IPS DF 6.9 (cell line): ENCODE data around the gene PRMT1.

Experiments
- DNase-seq: peaks from one replicate; pipeline ENCODE4 v3.0.0-alpha.2; 2013; ENCODE audit warnings: low read depth, low spot score
- H3K27ac ChIP-seq: one replicate; pipeline ENCODE4 v1.5.1; 2013; ENCODE audit warnings: low read length, control low read depth
- H3K27me3 ChIP-seq: 2 replicates; pipeline ENCODE4 v1.6.1; 2013; ENCODE audit warnings: mild to moderate bottlenecking, low read length; ENCODE audit not compliant: control insufficient read depth, insufficient read depth
- H3K36me3 ChIP-seq: 2 replicates; pipeline ENCODE4 v1.6.1; 2013; ENCODE audit warnings: low read length; ENCODE audit not compliant: control insufficient read depth, insufficient read depth
- H3K4me1 ChIP-seq: 2 replicates; pipeline ENCODE4 v1.6.1; 2013; ENCODE audit warnings: low read length; ENCODE audit not compliant: control insufficient read depth, insufficient read depth
- H3K4me3 ChIP-seq: 2 replicates; pipeline ENCODE4 v1.5.1; 2013; ENCODE audit warnings: mild to moderate bottlenecking, low read length
- H3K9me3 ChIP-seq: 2 replicates; pipeline ENCODE4 v1.6.1; 2013; ENCODE audit warnings: low read length, inconsistent platforms; ENCODE audit not compliant: control insufficient read depth, insufficient read depth
- WGBS: extraction: QIAGEN DNeasy Blood & Tissue Kit; methylation state at CpG from one replicate; pipeline ENCODE4 v1.1.7; 2013; ENCODE audit warnings: mixed read lengths, missing lambda C conversion rate; ENCODE audit not compliant: insufficient read length, insufficient coverage; 5-methylcytosine and 5-hydroxymethylcytosine counted together

PRMT1 gene

DNA sequence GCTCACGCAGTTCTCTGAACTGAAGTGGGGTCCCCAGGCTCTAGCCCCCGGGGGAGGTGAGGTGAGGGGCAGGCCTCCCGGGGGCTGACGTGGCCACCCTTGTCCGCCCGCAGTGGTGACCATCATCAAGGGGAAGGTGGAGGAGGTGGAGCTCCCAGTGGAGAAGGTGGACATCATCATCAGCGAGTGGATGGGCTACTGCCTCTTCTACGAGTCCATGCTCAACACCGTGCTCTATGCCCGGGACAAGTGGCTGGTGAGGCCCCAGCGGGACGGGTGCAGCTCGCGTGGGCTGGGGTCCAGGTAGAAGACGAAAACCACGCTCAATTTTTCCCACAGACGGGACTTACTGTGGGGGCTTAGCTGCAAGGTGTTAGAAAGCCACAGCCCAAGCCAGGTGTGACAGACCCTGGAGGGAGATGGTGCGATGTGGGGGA, 6.8 kb downstream of the PRMT1 start:
- H3K9me3 ChIP-seq, result no peaks in the 10 kb centered on the region
- WGBS, result no CpG with 5 or more reads among the region's 18 CpGs
- no peak overlapping the region for H3K4me3 ChIP-seq
- no peaks in the 10 kb centered on the region for H3K27me3 ChIP-seq
- no peak for DNase-seq
- H3K4me1 ChIP-seq, result peaks cover 8% of the 10 kb centered on the region
- H3K27ac ChIP-seq, result no peak overlapping the region
- H3K36me3 ChIP-seq, result peaks cover 46% of the 10 kb centered on the region

DNA sequence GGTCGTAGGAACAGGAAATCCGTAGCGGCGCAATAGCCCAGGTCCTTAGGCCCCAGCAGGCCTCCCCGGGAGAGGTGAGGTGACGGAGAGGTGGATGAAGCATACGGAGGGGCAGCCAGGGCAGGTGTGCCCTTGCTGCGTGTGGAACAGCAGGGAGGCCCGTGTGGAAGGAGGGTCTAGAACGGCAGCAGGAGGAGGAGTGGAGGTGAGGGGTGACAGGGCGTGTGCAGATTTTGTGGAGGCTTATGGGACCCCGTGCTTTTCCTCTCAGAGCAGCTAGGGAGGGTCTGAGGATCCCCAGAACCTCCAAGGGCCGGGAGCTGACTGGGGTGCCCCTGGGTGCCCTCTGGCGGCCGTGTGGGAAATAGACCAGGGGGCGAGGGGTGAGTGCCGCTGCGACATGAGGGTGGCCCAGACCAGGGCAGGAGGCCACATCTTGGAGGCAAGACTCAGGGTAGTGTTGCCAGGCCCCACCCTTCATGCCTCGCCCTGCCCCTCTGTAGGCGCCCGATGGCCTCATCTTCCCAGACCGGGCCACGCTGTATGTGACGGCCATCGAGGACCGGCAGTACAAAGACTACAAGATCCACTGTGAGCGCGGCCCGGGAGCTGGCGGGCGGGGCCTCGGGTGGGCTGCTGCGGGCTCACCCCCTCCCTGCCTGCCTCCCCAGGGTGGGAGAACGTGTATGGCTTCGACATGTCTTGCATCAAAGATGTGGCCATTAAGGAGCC, 7.3 kb downstream of the PRMT1 start:
- Histone ChIP-seq H3K27me3 (no peaks in the 10 kb centered on the region), H3K9me3 (no peaks in the 10 kb centered on the region), H3K4me3 (no peak overlapping the region), H3K36me3 (peaks cover 46% of the 10 kb centered on the region), H3K4me1 (peaks cover 7% of the 10 kb centered on the region), H3K27ac (no peak overlapping the region)
- WGBS, result no CpG with 5 or more reads among the region's 35 CpGs
- DNase-seq, result no peak

DNA sequence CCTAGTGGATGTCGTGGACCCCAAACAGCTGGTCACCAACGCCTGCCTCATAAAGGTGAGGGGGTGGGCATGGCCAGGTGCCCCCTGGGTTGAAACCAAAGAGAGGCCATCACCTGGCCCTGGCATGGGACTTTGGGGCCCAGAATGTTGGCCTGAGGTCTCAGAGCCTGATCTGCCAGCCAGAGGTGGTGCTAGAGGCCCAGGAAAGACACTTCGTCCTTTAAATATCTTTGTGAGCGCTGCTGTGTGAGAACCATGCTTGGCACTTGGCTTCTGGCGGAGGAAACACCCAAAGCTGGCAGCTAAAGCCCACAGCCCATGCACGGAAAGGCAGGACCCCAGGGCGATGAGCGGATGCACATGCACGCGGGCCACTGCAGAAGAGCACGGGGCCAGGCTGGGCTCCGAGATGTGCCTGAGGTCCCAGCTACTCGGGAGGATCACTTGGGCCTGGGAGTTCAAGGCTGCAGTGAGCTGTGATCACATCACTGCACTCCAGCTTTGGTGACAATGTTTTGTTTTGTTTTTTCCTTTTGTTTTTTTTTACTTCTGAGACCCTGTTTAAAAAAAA, 8.0 kb downstream of the PRMT1 start:
- Histone ChIP-seq H3K27ac (no peak overlapping the region), H3K4me1 (peaks cover 4% of the 10 kb centered on the region), H3K4me3 (no peak overlapping the region), H3K27me3 (no peaks in the 10 kb centered on the region), H3K36me3 (peaks cover 46% of the 10 kb centered on the region), H3K9me3 (no peaks in the 10 kb centered on the region)
- WGBS, result no CpG with 5 or more reads among the region's 13 CpGs
- no peak for DNase-seq

DNA sequence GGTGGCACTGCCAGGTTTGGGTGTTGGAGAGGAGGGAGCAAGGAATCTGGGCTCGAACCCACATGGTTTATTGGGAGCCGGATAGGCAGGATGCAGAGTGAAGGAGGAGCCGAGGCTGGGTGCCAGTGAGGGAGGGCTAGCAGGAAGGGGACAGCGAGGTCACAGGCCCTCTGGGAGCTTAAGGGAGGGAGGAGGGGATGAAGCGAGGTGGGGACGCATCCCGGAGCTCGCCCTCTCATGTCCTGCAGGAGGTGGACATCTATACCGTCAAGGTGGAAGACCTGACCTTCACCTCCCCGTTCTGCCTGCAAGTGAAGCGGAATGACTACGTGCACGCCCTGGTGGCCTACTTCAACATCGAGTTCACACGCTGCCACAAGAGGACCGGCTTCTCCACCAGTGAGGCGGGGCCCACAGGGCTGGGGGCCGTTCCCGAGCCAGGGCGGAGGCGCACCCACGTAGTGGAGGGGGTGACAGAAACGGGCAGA, 8.8 kb downstream of the PRMT1 start:
- H3K4me3 ChIP-seq, result no peak overlapping the region
- H3K9me3 ChIP-seq, result no peaks in the 10 kb centered on the region
- no peak for DNase-seq
- peaks cover 3% of the 10 kb centered on the region for H3K4me1 ChIP-seq
- no CpG with 5 or more reads among the region's 23 CpGs for WGBS
- H3K36me3 ChIP-seq, result peaks cover 46% of the 10 kb centered on the region
- no peaks in the 10 kb centered on the region for H3K27me3 ChIP-seq
- H3K27ac ChIP-seq, result no peak overlapping the region

DNA sequence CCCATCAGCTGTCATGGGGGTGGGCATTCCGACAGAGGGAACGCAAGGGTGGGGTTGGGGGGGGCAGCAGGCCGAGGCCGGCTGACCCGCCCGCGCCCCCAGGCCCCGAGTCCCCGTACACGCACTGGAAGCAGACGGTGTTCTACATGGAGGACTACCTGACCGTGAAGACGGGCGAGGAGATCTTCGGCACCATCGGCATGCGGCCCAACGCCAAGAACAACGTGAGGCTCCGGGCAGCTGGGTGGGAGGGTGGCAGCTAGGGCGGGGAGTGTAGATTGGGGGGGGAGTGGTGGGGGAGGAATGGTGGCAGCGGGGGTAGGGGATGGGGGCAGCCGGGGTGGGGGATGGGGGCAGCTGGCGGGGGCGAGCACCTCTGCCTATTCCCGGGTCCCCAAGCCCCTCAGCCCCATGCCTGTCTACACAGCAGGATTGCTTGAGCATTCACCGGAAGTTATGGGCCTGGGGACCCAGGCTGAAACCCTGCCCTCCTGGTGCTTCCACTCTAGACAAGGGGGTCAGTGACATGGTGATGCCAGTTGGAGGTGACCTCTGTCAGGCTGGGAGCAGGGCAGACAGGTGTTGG, 9.5 kb downstream of the PRMT1 start:
- no CpG with 5 or more reads among the region's 27 CpGs for WGBS
- no peak for DNase-seq
- Histone ChIP-seq H3K36me3 (peaks cover 43% of the 10 kb centered on the region), H3K4me3 (no peak overlapping the region), H3K4me1 (peaks cover 3% of the 10 kb centered on the region), H3K9me3 (no peaks in the 10 kb centered on the region), H3K27me3 (no peaks in the 10 kb centered on the region), H3K27ac (no peak overlapping the region)

DNA sequence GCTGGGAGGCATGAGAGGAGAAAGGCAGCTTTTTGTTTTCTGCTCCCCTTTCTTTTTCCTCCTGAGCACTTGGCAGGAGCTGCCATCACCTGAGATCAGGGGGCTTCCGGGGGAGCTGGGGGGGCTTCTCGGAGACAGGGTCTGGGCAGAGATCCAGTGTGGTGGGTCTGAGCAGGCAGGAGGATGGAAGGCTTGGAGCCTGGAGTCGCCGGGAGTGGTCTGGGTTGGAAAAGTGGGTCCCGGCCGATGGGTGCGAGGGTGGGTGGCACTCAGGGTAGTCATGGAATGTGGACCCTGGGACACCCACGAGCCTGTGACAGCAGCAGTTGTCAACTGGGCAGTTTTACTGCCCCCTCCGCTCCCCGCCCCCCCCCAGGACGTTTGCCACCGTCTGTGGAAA, 10.1 kb downstream of the PRMT1 start:
- Histone ChIP-seq H3K36me3 (peaks cover 38% of the 10 kb centered on the region), H3K9me3 (no peaks in the 10 kb centered on the region), H3K27me3 (no peaks in the 10 kb centered on the region), H3K4me1 (peaks cover 5% of the 10 kb centered on the region), H3K4me3 (no peak overlapping the region), H3K27ac (no peak overlapping the region)
- no CpG with 5 or more reads among the region's 12 CpGs for WGBS
- DNase-seq, result no peak

DNA sequence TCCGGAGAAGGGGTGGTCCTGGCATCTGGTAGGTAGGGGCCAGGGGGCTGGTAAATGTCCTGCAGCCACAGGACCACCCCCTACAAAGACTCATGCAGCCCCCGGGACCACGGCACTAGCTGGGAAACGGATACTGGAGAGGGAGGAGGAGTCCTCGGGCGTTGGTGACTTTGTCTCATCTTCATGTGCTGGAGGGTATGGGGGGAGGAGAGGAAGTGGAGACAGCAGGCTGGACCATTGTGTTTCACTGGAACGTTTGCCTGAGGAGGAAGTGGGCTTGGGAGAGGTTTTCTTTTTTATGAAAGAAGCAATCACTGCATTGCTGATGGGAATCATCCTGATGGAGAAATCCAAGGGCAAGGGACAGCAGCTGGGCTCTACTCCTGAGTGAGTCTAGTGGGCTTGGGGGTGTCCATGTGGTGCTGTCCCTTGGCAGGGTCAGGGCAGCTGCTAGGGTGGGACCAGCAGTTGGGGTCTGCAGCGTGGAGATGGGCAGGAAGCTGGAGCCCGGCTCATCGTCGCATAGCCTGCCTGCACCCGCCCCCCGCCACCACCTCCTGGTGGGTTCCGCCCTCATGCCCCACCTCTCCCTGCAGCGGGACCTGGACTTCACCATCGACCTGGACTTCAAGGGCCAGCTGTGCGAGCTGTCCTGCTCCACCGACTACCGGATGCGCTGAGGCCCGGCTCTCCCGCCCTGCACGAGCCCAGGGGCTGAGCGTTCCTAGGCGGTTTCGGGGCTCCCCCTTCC, 10.7 kb downstream of the PRMT1 start:
- no peak overlapping the region for H3K27ac ChIP-seq
- DNase-seq, result no peak
- no peaks in the 10 kb centered on the region for H3K27me3 ChIP-seq
- WGBS, result no CpG with 5 or more reads among the region's 26 CpGs
- H3K4me1 ChIP-seq, result peaks cover 5% of the 10 kb centered on the region
- no peak overlapping the region for H3K4me3 ChIP-seq
- peaks cover 33% of the 10 kb centered on the region for H3K36me3 ChIP-seq
- H3K9me3 ChIP-seq, result no peaks in the 10 kb centered on the region

DNA sequence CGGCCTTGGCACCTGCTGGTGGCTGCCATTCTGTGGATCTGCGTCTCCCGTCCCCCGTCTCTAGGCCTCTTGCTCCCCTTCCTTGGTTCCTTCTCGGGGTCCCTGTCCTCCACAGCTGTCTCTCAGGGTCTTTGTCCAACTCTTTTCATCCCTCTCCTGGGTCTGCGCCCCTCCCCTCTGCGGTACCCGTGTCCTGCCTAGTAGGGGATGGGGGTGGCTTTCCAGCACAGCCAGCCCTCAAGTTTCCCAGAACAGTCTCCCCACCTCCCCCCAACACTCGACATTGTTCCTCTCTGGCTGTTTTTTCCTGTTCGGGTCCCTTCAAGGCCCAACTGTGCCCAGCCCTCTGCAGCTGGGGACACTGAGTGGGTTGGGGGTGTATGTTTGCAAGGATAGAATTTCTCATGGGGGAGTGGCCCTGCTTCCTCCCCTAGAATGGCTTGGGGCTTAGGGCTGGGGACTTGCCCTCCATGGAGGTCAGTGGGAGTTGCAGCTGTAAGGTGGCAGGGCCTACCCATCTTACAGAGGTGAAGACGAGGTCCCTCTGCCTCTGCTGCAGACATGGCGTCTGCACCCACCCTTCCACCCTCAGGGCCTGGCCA, 11.6 kb downstream of the PRMT1 start:
- no peak overlapping the region for H3K27ac ChIP-seq
- WGBS, result no CpG with 5 or more reads among the region's 12 CpGs
- H3K9me3 ChIP-seq, result no peaks in the 10 kb centered on the region
- DNase-seq, result no peak
- peaks cover 5% of the 10 kb centered on the region for H3K4me1 ChIP-seq
- no peak overlapping the region for H3K4me3 ChIP-seq
- no peaks in the 10 kb centered on the region for H3K27me3 ChIP-seq
- H3K36me3 ChIP-seq, result peaks cover 35% of the 10 kb centered on the region

DNA sequence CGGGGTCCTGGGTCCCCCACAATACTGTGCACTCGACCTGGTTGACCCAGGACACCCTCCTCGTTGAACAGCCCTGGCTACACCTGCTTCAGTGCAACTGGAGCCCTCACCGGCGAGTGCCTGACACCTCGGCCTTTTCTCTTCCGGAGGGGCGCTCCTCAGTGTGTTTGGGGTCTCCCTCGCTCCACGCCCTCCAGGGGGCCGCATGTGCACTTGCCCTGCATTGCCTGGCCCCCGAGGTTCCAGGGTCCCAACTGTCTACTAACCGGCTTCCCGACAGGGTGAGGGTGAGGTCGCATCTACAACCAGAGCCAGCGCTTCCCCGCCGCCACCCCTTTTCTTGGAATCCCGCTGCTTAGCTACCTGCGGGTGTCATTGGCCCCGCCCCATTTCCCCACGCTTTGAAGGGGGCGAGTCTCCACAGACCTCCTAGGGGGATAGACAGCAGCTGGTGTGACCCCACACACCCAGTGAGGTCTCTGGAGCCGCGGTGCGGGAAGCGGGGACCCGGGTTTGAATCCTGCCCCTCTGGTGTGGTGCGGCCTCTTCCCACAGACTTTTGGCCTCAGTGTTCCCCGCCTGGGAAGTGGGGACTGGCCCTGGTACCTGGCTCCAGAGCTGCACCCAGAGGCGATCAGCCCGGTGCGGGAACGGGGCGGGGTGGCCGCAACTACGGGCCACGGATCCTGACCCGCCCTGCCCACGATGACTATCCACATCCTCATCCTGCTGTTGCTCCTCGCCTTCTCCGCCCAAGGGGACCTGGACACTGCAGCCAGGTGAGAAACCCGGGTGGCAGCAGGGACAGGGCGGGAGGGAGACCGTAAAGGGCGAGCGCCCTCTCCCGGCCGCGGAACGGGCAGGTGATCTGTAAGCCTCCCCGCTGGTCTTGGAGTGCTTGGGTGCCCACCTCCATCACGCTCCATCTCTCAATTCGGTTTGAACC, 12.3 kb downstream of the PRMT1 start, which contains the start of gene ADM5:
TSS of gene ADM5 (plus strand) at position 462 of the 946 bp plus-strand sequence. CDS start at position 706, 244 bp downstream.
- peaks cover 5% of the 10 kb centered on the region for H3K4me1 ChIP-seq
- H3K27me3 ChIP-seq, result no peaks in the 10 kb centered on the region
- H3K9me3 ChIP-seq, result no peaks in the 10 kb centered on the region
- no peak for DNase-seq
- peak within 1 kb of the TSS; percentile 54 for H3K4me3 ChIP-seq
- no CpG with 5 or more reads among the region's 54 CpGs for WGBS
- H3K36me3 ChIP-seq, result peaks cover 29% of the 10 kb centered on the region
- no peak within 1 kb of the TSS for H3K27ac ChIP-seq
